Testis (tissue), 3 donors: ENCODE results near the gene BHLHE41. TPM values are rescaled to one million over a fixed set of nuclear protein-coding genes. Genes with fewer than 3 reads are reported as not detected.

Source experiments
- DNase-seq: peaks from one replicate; pipeline ENCODE4 v3.0.0-alpha.2; 2019
- H3K27ac ChIP-seq, 2 donors: fragments of 200-600 bp; sonication (generic); one replicate each; pipeline ENCODE4 v1.5.1; 2019
- H3K27me3 ChIP-seq: fragments of 200-600 bp; sonication (generic); one replicate; pipeline ENCODE4 v1.5.1; 2019
- H3K36me3 ChIP-seq: fragments of 200-600 bp; sonication (generic); one replicate; pipeline ENCODE4 v1.5.1; 2017; ENCODE audit warnings: low read depth; ENCODE audit errors: missing control alignments
- H3K4me1 ChIP-seq: fragments of 200-600 bp; sonication (generic); one replicate; pipeline ENCODE4 v1.5.1; 2019
- H3K4me3 ChIP-seq, 2 donors: fragments of 200-600 bp; sonication (generic); one replicate each; pipeline ENCODE4 v1.5.1; 2017 to 2019
- H3K9me3 ChIP-seq: fragments of 200-600 bp; sonication (generic); one replicate; pipeline ENCODE4 v1.5.1; 2017
- CTCF ChIP-seq, 3 experiments: fragments of 450-650 bp in 2 of 3; fragments of 200-600 bp in 1 of 3; sonication (generic) in 1 of 3; IDR thresholded peaks; one replicate each; pipeline ENCODE4 v1.5.1; 2016 to 2019; ENCODE audit warnings: antibody characterized with exemption in 3 of 3, mild to moderate bottlenecking in 2 of 3, moderate library complexity in 1 of 3
- POLR2A ChIP-seq: fragments of 450-650 bp; IDR thresholded peaks from one replicate; pipeline ENCODE4 v1.6.1; 2017; ENCODE audit warnings: antibody characterized with exemption, mild to moderate bottlenecking, moderate library complexity
- WGBS, 2 donors: methylation state at CpG; one replicate each; pipeline ENCODE4 v1.1.5; 2018; 5-methylcytosine and 5-hydroxymethylcytosine counted together
- intact Hi-C: fragments of 100-400 bp; cut with DNase I; formaldehyde crosslinking; loops from one replicate; pipeline ENCODE4 v1.15.1; 2023; ENCODE audit warnings: low total_unique reads
- polyA plus RNA-seq: library from polyadenylated mRNA; stranded (reverse); fragments of 350-450 nt; fragmentation: Illumina TruSeq; extraction: RNeasy Lipid Tissue Mini Kit (QIAGEN cat#74804); gene quantifications from one replicate; pipeline ENCODE4 v1.2.3, GENCODE V29; 2014; ENCODE audit warnings: low read depth, low replicate concordance; ENCODE audit not compliant: insufficient read depth
- total RNA-seq, 2 donors: library from RNA; depleted of rRNA; stranded (reverse); fragments of >200 nt; gene quantifications; one replicate each; pipeline ENCODE4 v1.2.3, GENCODE V29; 2016

The BHLHE41 gene
- total and polyA plus RNA-seq, 3 donors from 2014 or later: 10.0 to 23.8 (median 13.9) TPM

GRCh38 chr12:26150736-26151450 is 26.1 kb upstream of the BHLHE41 start:
- H3K4me3 ChIP-seq: no peak overlapping the region
- no peak overlapping the region for H3K27ac ChIP-seq
- no peaks in the 10 kb centered on the region for H3K27me3 ChIP-seq
- intact Hi-C loops: no loop called here
- 55 to 70% methylated on average over 2 of the region's 2 CpGs for WGBS, 2 donors
- DNase-seq: no peak
- TF ChIP-seq CTCF (IDR thresholded peaks at IDR 0.05) (no peak), POLR2A (no peak)
- H3K36me3 ChIP-seq: no peaks in the 10 kb centered on the region
- peaks cover 3% of the 10 kb centered on the region for H3K4me1 ChIP-seq
- no peaks in the 10 kb centered on the region for H3K9me3 ChIP-seq

- TF ChIP-seq POLR2A (no peak), CTCF (IDR thresholded peaks at IDR 0.05) (no peak)
- H3K27me3 ChIP-seq: no peaks in the 10 kb centered on the region
- no peaks in the 10 kb centered on the region for H3K36me3 ChIP-seq
- DNase-seq: no peak
- intact Hi-C loops: no loop called here
- H3K4me3 ChIP-seq: no peak overlapping the region
- 65 to 70% methylated on average over 5 of the region's 5 CpGs for WGBS, 2 donors
- peaks cover 3% of the 10 kb centered on the region for H3K4me1 ChIP-seq
- H3K9me3 ChIP-seq: no peaks in the 10 kb centered on the region
- H3K27ac ChIP-seq: no peak overlapping the region
These were observed 25.2 kb upstream of the BHLHE41 start for GRCh38 chr12:26149968-26150500.

- H3K36me3 ChIP-seq: no peaks in the 10 kb centered on the region
- DNase-seq: no peak
- H3K4me3 ChIP-seq: no peak overlapping the region
- intact Hi-C loops: no loop called here
- H3K27me3 ChIP-seq: no peaks in the 10 kb centered on the region
- 78 to 82% methylated on average over 7 of the region's 7 CpGs for WGBS, 2 donors
- no peak overlapping the region for H3K27ac ChIP-seq
- no peak for TF ChIP-seq CTCF (IDR thresholded peaks at IDR 0.05)
- H3K4me1 ChIP-seq: peaks cover 6% of the 10 kb centered on the region
- no peaks in the 10 kb centered on the region for H3K9me3 ChIP-seq
These were observed 23.5 kb upstream of the BHLHE41 start for GRCh38 chr12:26148291-26148690.

GRCh38 chr12:26143291-26143690 is 18.5 kb upstream of the BHLHE41 start:
- no peaks in the 10 kb centered on the region for H3K36me3 ChIP-seq
- H3K4me1 ChIP-seq: peaks cover 6% of the 10 kb centered on the region
- WGBS, 2 donors: 46 to 72% methylated on average over 2 of the region's 2 CpGs
- TF ChIP-seq CTCF (IDR thresholded peaks at IDR 0.05): no peak
- TF ChIP-seq POLR2A: no peak
- intact Hi-C loops: no loop called here
- H3K4me3 ChIP-seq: no peak overlapping the region
- no peaks in the 10 kb centered on the region for H3K27me3 ChIP-seq
- H3K9me3 ChIP-seq: no peaks in the 10 kb centered on the region
- no peak for DNase-seq
- no peak overlapping the region for H3K27ac ChIP-seq

- H3K4me3 ChIP-seq: no peak overlapping the region
- DNase-seq: no peak
- no peaks in the 10 kb centered on the region for H3K9me3 ChIP-seq
- no peaks in the 10 kb centered on the region for H3K27me3 ChIP-seq
- H3K27ac ChIP-seq: no peak overlapping the region
- H3K36me3 ChIP-seq: no peaks in the 10 kb centered on the region
- intact Hi-C loops: no loop called here
- H3K4me1 ChIP-seq: peaks cover 10% of the 10 kb centered on the region
- no peak for TF ChIP-seq CTCF (IDR thresholded peaks at IDR 0.05)
- TF ChIP-seq POLR2A: no peak
These were observed 14.0 kb upstream of the BHLHE41 start for GRCh38 chr12:26138860-26139259.
